Measurements from ENCODE around the gene GALNT14. TPM values are rescaled to one million over a fixed set of nuclear protein-coding genes. Genes with fewer than 3 reads are reported as not detected.

GALNT14 gene
- total RNA-seq, 1 experiment from 2014 or later, result 12.2 TPM

DNA sequence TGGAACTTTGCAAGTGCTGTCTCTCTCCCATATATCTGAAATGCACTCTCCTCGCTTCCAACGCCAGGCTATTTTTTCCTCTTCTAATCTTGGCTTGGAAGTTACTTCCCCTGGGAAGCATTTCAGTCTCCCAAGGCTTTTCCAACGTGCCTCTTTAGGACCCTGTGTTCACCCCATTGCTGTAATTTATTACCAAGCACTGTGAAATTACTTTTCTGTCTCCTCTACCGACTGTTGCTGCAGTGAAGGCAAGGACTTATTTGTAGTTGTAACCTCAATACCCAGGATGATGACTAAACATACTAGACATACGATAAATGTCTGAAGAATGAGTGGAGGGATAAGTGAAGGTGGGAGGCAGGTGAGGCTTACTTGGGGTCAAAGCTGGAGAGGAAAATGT lies 163.7 kb downstream of the GALNT14 start:
- DNase-seq (ENCODE audit: low spot score), result no peak

DNA sequence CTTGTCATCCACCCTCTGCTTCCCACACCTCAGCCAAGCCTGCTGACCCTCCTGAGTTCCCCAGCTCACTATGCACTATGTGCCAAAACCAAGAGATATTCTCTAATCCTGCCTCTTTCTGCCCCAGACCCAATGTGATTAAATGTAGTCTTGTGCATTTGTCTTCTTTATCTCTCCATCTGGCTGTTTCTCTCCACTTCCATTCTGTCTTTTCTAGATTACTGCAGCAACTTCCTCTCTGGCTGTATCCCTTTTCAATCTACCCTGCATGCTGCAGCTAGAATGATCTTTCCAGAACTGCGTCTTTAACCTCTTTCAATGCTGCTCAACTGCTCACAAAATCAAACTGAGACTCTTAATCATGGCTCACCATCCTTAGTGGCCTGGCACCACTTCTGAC lies 164.1 kb downstream of the GALNT14 start:
- DNase-seq (ENCODE audit: low spot score), result no peak

DNA sequence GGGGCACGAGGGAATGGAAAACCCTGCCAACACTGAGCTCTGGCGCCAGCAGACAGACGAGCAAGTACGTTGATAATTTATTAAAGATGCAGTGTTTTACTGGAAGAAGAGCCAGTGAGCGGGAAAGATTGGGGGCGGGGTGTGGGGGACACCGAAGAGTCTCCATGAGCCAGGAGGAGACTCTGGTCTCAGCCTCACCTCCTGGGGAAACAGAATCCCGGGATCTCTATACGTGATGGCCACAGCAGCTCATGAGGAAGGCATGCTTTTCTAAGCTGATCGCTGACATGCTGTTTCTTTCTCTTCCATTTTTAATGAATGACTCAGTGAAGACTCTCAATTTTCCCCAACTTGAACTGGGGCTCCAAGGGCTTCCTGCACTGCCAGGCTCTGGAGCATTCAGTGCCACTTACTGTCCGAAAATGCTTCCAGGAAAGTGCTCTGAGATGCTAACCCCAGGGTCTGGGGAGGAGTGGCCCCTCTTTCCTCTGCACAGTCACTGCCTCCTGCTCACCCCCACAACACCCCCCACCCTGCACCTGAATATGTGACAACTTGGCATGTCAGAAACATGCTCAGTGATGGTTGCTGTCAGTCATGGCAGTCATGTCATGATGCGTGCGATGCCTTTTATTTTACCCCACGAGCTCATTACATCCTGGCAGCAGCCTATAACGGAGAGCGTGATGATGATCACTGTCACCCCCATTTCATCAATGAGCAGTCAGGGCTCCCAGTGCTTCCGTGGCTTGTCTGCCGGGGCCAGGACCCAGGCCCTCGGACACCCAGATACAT lies 166.8 kb downstream of the GALNT14 start:
- DNase-seq (ENCODE audit: low spot score), result no peak

DNA sequence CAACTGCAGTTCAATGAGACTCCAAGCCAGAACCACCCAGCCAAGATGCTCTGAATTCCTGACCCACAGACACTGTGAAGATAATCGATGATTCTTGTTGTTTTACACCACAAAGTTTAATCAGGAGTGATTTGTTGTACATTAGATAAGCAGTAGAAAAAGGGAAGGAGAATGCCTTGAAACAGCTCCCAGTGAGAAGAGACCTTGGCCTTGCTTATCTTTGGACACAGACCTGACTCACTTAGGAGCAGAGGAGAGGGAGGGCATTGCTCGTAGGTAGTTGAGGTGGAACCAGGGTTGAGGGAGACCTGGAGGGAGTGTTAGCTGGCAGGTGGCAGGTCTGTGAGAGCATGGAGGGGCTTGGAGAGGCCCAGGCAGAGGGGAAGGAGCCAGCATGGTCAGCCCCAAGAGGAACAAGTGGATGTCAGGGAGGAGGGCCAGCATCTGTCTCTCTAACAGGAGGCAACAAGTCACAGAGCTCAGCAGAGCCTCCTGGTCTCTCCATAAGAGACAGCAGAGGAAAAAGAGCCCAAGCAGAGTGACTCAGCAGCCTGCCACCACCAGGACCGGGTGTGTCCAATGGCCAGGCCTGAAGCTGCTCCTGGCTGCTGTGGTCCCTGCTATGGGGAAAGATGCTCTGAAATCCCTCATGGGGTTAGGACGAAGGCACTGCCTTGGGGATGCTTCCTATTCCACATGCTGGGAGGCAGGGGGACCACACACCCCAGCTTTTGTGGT lies 169.4 kb downstream of the GALNT14 start:
- no peak for DNase-seq (ENCODE audit: low spot score)

DNA sequence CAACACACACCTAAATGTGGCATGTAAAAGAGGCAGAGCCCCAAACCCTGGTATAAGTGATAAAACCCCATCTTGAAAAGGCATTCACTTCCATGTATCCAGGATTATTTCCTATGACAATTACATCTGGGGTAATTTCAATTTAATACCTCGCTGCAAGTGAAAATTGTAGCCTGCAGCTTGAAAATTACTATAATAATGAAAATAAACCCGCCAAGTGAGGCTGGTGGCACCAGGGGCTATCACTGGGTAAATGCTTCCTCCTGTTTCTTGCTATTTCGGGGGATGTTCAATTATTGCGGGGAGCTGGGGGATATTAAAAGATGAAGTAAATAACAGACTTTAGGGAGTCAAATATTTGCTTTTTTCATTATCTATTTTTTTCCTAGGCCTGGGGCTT lies 171.5 kb downstream of the GALNT14 start:
- DNase-seq (ENCODE audit: low spot score), result no peak

DNA sequence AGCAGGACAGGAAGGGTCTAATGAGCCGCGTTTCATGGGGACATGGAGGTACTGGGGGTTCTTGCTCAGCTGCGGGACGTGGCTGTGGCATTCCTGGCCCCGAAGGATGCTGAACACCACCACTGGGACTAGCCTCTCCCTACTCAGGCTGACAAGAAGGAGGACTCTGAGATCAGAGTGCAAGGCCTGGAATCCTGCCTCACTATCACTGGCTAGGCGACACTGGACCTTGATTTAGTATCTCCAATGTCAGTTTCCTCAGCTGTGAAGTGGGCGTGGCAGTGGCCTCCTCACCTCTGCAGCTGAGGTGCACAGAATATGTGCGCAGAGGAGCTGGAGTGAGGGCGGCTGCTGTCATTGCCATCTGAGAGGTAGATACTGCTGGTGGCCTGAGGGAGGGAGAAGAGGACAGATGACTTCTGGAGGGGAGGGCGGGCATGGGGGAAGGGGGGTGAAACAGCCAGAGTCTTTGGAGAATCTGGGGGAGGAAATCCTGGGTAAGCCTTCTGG lies 173.2 kb downstream of the GALNT14 start:
- no peak for DNase-seq (ENCODE audit: low spot score)

DNA sequence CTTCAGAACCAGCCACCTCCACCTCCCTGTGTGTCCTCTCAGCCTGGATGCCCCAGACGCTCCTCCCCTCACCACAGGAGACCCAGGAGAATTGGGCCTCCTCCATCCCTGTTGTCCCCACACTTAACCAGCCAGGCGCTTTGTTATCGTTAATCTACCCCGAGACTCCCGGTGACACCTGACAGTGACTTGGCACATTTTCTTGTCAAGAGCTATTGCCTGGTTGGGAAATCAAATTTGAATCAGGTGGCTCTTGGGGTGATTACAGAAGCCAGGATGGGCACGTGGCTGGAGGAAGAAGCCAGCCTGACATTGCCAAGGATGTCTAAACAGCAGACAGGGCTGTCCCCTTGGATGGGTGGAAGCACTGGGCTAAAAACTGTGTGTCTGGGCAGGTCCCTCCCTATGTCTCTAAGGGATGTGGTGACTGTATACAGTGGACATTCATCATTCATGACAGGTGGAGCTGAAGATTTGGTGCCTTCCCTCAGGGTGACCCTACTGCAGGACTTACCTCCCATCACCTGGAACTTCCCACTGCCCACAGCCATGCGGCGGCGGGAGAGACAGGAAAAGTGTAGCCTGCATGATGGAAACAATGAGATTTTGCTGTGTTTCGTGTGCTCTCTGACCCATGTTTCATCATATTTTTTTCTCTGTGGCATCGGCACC lies 173.8 kb downstream of the GALNT14 start:
- DNase-seq (ENCODE audit: low spot score), result no peak

DNA sequence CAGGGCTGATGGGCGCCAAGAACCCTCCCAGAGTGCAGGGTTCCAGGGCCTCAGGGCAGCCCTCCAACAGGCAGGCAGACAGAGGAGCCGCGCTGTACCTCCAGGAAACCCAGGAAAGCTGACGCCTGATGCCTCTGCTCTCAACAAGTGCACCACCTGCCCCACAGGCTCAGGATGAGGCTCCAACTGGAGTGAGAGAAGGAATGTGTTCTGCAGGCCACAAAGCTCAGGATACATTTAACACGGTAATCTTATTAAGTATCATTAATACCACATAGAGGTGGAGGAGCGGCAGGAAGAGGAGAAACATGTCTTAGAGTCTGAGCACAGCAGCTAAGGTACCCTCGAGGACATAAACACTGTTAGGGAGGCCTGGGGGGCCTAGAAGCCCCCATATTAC lies 175.1 kb downstream of the GALNT14 start:
- DNase-seq (ENCODE audit: low spot score), result no peak

DNA sequence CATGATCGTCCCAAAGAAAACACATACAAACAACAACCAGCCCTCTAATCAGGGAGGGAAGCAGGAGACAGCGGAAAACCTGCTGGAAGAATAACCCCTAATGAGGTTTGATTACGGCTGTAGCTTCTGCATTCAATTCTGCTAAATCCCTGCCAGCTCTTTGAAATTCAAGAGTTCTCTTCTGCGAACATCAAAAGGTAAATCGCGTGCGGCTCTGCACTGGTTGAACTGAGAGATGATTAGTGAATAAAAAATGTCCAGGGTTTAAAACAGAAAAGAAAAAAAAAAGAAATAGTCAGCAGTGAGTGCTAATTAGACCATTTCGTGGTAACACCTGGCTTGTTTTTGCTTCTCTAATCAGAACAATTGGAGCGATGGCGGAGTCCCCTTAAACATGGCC lies 178.0 kb downstream of the GALNT14 start:
- DNase-seq (ENCODE audit: low spot score), result no peak

DNA sequence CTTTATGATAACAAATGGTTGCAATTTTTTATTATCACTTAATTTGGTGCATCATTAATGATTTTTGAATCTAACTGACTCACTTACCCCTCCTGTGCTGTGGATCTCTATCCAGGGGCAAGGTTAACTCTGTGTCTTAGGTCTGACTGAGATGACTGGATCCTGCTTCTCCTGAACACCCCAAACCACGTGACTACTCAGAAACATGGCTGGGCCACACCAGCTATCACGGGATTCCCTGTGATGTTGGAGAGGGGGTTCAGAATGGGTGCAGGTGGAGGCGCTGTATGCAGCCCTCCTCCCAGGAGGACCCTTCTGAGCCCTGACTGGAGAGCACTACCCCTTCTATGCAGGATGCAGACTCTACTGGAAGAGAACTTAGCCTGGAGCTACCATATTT lies 178.6 kb downstream of the GALNT14 start:
- no peak for DNase-seq (ENCODE audit: low spot score)

DNA sequence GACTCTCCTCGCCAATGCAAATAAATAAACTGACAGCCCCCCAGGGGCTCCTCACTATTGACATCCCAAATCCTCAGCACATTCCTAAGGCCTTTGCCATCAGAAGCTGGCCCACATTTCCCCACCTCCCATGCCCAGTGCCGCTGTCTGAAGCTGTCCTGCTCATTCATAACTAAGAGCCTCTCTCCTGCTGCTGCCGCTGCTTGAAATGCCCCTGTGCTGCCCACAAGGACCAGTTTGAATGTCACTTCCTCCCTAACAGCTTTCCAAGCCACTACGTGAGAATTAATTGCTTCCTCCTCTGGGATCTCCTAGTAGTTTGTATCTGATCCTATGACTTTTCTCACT lies 179.3 kb downstream of the GALNT14 start:
- DNase-seq (ENCODE audit: low spot score), result no peak

DNA sequence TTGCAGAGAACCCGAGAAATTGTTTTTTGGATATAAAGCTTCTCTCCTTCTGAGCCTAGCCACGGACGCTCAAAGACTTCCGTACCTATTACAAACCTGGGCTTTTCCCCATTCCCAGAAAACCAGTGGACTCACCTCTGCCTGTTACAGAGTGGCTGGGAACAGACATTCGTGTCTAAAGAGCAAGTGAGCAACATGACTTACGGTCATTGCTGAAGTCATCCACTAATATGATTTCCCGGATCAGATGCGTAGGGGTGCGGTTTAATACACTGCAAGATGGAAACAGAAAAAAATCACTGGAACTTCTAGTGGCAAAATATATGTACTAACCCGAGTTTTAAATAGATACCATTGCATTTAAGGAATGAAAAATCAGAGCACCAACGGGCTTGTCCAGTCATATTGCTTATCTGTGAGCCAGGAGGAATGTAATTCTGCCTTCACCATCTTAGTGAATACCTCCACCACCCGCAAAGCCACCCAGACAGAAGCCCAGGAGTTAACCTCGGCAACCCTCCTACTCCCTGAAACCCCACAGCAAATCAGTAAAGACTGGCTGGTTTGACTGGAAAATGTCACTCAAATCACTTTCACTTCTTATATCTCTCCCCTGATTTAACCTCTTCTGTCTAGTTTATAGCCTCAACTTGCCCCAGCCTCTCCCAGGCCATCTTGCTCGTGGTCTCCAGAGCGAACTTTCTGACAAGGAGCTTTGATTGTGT lies 179.9 kb downstream of the GALNT14 start:
- DNase-seq (ENCODE audit: low spot score), result no peak

DNA sequence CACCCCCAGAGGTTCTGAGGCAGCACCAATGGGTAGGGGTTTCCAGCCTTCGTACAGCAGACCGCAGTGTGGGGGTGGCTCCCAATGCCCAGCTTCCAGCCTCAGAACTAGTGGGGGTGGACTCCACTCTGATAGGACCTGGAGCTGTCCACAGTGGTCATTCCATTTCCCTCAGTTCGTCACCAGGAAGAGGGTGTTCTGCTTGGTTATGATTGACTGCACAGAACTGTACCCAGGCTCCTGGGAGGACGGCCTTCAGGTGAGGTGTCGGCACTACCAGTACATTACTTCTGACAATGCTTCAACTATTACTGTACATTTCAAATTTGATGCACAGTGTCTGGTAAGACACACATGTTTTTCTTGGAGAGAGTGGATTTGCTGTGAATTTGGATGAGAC lies 180.6 kb downstream of the GALNT14 start:
- no peak for DNase-seq (ENCODE audit: low spot score)

DNA sequence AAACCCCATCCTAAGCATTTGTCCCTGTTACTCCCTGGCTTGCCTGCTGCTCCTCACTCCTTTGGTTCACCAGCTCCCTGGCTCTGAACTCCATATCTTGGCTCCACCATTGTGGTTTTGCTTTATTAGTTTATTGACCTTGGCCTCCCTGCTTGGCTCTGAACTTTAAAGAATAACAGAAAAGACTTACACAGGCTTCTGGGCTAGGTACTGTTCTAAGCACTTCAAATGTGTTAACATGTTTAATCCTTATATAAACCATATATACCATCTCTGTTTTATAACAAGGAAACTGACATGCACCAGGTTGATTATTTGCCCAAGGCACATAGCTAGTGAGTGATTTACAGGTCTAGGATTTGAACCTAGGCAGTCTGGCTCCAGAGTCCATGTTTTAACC lies 181.2 kb downstream of the GALNT14 start:
- DNase-seq (ENCODE audit: low spot score), result no peak

DNA sequence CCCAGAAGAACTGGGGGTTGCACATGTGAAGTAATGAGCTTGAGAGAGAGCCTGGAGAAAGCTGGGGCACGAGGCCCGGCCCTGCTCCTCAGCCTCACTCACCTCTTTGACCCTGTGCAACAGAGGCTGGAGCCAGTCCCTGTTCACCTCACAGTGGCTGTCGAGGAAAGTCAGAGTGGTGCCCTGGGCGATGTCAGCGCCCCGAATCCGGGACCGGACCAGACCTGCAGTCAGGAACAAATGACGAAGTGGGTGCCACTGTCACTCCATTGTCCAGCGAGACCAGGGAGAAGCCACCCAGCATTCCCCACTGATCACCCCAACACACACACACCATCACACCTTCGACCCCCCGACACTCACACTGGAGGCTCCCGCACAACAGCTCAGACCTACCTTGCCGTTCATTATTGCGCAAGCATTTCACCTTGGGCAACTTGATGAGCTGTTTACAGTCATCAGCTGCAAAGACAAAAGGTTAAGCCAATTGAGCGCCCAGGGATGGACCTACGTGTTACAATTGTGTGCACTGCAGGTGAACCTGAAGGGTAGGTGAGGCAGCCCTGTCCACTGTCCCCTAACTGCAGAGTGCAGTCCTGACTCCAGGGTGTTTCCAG lies 182.6 kb downstream of the GALNT14 start:
- no peak for DNase-seq (ENCODE audit: low spot score)

DNA sequence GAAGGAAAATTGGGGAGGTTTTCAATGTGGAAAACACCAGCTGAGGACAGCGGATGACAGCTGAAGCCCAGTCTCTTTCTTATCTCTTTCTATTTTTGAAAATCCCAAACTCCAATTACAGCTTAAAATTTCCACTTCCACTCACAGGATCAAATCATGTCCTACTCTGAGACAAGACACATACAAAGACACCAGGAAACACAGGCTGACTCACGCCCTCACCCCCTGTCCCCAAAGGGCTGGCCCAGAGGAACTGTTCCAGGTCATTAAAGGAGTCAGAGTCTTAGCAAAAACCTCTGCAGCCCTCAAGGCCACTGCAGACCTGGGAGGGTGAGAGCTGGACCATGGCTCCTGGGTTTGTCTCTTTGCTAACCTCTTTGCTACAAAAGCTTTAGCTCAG lies 187.9 kb downstream of the GALNT14 start:
- no peak for DNase-seq (ENCODE audit: low spot score)

DNA sequence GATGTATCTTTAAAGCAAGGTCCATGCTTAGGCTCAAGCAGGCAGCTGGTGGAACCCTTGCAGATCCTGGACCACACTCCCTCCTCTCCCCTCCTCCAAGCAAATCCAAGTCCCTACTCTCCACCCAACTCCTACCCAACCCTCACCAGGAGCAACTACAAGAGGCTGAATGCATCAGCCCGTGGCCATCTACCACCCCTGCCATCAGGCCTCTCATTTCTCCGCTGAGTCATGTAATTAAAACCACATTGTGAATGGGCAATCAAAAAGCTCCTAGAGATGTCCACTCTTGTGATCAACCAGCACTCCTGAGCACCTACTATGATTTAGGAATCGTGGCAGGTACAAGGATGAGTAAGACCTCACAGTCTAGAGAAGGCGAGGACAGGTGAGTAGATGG lies 188.8 kb downstream of the GALNT14 start:
- no peak for DNase-seq (ENCODE audit: low spot score)

DNA sequence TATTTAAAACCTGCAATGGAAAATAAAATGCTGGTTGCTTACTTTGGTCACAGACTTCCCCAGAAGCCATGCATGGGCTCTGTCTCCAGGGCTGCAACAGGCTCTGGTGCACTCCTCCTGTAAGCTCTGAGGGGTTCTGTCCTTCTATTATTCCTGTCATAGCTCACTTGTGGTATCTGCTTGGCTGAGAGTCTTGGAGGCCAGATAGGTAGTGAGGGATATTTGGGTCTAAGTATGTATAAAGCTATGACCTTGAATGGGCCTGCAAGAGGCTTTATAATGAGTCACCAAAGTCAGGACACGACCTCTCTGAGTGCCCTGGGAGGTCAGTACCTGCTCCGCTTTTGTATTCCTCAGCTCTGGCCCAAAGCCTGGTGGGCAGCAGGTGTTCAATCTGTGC lies 189.4 kb downstream of the GALNT14 start:
- no peak for DNase-seq (ENCODE audit: low spot score)

DNA sequence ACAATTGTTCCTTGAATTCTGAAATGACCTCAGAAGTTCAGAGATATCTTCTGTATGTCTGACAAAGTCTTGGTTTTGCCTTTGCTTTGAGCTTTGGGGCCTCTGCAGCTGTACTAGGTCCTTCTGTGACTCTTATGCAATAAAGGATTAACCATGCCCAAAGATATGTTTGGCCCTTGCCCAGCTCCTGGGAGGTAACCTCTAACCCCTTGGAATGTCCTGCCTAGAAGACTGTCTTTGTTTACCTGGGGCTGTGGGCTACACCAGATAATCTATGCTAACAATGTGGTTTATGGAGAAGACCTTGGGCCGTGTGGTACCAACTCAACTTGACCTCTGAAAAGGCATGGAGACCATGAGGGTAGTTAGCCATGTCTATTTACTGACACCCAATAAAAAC lies 190.1 kb downstream of the GALNT14 start:
- no peak for DNase-seq (ENCODE audit: low spot score)

DNA sequence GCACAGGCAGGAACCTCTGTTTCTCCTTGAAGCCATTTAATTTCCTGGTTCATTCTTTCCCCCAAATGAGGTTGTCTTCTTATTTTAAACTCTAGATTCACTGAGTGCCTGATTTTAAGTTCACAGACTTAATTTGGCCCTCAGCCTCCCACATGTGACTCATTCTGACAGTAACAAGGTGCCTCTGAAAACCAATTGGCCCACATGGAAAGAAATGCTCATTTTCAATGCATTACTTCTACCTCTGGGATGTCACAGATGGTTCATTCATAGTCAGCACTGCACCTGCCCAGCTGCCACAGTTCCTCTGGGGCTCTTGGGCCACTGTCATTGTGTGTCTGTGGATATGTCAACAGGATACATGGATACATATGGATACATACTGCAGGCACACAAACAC lies 190.6 kb downstream of the GALNT14 start:
- DNase-seq (ENCODE audit: low spot score), result no peak

DNA sequence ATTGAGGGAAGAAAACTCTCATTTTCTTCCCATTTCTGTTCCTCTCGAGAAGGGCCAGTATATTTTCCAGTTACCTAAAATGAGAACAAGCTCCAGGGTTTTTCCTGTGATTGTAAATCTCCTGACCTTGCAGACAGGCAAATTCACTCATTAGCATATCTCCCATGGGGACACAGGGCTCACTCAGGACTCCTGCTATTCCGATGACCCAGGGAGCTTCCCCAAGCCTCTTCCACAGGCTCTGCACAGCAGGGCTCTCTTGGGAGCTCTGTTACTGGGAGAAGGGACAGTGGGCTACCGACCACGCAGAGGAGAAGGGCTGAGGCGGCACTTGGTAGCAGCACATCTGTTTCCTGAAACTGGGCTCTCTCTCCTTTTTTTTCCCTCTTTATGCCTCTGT lies 195.8 kb downstream of the GALNT14 start:
- DNase-seq (ENCODE audit: low spot score), result no peak

DNA sequence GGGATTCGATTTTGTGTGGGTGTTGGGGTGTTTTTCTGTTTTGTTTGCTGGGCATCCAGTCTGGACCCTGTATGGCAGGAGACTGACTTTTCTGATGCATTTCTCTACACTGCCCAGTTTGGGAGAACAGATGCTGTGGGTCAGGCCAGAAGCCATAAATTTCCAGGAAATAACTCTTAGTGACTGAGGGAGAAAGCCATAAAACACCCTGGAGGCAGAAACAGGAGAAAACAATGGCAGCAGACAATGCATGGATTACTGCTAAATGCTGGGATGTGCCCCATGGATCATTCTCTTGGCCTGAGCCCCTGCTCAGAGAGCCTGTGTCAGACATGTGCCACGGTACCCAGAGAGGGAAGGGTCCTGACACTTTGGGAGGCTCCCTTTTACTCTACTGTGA lies 197.4 kb downstream of the GALNT14 start:
- DNase-seq (ENCODE audit: low spot score), result no peak
